ENCODE results near the gene PEF1.

The PEF1 gene

GRCh38 chr1:31626223-31627207 is 18.2 kb downstream of the PEF1 start:
- DNase-seq: no peak

GRCh38 chr1:31625561-31626222 is 19.0 kb downstream of the PEF1 start:
- DNase-seq: no peak

GRCh38 chr1:31624731-31625514 is 19.8 kb downstream of the PEF1 start:
- no peak for DNase-seq

- no peak for DNase-seq
Observed at GRCh38 chr1:31624309-31624708, 20.4 kb downstream of the PEF1 start.

GRCh38 chr1:31623365-31623764 is 21.3 kb downstream of the PEF1 start:
- no peak for DNase-seq

GRCh38 chr1:31621847-31622730 is 22.6 kb downstream of the PEF1 start:
- no peak for DNase-seq

GRCh38 chr1:31621498-31621820 is 23.2 kb downstream of the PEF1 start:
- no peak for DNase-seq

GRCh38 chr1:31620631-31621497 is 23.8 kb downstream of the PEF1 start:
- DNase-seq: no peak

GRCh38 chr1:31618916-31619846 is 25.5 kb downstream of the PEF1 start:
- no peak for DNase-seq

DNA sequence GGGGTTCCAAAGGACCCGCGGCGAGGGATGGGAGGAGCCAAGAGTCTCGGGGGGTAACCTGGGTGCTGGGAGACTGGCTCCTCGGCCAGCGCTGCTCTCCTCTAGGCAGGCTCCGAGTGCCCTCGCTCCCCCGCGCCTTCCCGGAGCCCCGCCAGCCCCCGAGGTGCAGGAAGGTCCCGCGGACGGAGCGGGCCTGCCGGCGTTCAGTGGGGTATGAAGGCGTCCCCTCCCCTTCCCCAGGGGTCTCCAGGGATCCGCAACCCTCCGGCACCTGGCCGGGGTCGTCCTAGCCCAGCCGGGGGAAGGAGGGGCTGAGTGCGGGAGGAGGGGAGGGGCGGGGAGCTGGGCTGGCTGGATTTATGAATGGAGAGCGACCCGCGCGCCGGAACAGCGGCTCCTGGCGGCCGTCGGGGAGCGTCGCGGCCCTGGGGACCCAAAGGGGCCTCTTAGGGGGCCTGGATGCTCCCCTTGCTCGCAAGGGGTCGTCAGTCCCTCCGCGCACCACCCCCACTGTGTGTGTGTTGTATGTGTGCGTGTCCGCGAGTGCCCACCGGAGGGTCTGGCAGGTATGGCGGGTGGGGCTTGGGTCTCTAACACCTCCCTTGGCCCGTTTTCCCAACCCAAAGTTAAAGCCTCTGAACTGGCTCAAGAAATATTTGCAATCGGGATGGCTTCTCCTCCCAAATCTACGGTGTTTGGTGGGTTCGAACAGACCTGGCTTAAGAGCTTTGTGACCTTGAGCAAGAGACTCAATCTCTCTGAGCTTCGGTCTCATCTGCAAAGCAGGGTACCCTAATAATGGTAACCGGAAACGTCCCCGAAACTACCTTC is 26.5 kb downstream of the PEF1 start:
- peak; percentile 12 to 14 for DNase-seq

DNA sequence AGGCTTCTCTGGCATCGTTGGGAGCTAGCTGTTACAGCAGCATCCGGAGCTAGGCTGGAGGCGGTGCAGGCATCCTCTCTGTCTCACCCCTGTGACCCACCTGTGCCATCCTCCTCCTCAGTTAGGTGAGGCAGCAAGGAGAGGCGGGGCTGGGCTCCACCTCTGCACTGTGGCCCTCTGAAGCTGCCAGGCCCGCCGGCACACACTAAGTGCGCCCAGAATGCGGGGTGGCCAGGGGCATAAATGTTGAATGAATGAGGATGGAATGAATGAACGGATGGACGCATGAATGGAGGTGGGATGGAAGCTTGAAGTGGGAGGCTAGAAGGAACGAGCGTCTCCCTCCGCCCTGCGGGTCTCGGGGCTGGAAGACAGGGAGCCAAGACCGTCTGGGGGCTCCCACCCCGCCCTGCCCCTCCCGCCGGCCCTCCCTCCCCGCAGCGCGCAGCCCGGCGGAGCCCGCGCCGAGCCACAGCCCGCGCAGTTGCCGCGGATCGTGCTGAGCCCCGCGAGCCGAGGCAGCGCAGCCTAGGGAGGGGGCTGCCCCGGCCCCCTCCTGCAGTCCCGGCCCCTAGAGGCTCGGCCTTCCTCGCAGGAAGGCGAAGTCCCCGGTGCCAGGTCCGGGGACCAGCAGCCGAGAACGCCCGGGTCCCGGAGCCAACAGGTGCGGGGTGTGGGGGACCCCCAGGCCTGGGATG is 27.3 kb downstream of the PEF1 start, which contains the start of gene HCRTR1:
Gene HCRTR1 (plus strand): TSS at position 472 of the 698 bp plus-strand sequence. CDS start 1,504 bp downstream, outside the sequence.
- no peak for DNase-seq

DNA sequence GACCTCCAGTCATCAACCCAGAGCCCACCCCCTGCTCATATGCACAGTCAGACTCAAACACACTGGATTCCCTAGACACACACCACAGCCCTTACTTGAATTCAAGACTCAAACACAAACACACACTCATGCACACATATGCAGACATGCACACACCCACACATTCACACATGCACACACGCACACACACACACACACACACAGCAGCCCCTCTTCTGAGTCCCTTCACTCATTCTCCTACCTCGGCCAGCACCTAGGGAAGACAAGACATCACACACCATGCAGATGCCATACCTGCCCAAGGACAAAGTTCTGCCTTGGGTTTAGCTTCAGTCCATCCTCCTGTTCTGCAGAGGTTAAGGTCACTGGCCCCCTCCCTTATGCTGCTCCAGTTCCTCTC is 28.7 kb downstream of the PEF1 start:
- no peak for DNase-seq

DNA sequence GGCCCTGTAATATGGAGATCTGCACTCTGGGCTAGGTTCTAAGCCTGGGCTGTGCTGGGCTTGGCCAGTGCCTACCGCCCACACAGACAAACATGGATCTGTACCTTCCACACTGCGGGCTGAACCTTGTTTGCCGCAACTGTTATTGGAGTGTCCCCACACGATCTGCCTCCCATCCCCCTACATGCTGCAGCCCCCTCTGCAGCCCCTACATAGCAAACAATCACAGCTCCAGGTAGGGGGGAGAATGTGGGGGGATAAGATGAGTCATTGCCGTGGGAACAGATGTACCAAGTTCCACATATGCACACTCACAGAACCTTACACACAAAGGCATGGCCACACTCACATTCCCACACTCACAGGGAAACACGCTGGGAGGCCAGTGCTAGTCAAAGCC is 29.3 kb downstream of the PEF1 start:
- DNase-seq: no peak

GRCh38 chr1:31614414-31615005 is 30.2 kb downstream of the PEF1 start:
- no peak for DNase-seq

GRCh38 chr1:31609514-31610118 is 35.1 kb downstream of the PEF1 start:
- DNase-seq: no peak

GRCh38 chr1:31607360-31607759 is 37.3 kb downstream of the PEF1 start:
- no peak for DNase-seq

DNA sequence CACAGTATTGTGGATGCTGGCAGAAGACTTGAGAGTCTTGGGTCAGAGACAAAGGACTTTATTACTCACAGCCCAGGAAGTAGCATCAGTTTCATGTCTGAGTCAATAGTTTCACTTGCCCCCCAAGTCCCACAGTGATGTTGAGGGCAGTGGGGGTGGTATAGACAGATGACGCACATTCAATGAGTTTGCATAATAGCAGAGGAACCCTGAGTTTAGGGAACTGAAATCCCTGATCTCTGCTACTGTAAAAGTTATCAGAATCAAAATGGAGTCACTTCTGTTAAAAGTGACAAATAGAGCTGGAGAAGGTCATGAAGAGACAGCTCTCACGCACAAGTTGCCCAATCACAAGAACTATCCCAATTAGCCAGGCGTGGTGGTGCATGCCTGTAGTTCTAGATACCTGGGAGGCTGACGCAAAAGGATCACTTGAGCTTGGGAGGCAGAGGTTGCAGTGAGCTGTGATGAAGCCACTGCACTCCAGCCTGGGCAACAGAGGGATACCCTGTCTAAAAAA is 38.7 kb downstream of the PEF1 start:
- DNase-seq: no peak

All from activated CD4-positive, alpha-beta T cell treated with anti-CD3 and anti-CD28 coated beads, Interleukin-2, amount 50 U/mL, for 4 hours (primary cell).